Progenitor cell of endocrine pancreas (in vitro differentiated cells): ENCODE data around the gene TULP1. TPM values are rescaled to one million over a fixed set of nuclear protein-coding genes. Genes with fewer than 3 reads are reported as not detected.
"Not testable (repeated sequence)": the region's sequence is repeated elsewhere in the genome, so short reads cannot be mapped to it uniquely, and the experiment has no call there.

Experiments
- DNase-seq: peaks from one replicate; pipeline ENCODE4 v3.0.0; 2021; ENCODE audit warnings: low spot score; ENCODE audit not compliant: unreplicated experiment
- H3K27ac Mint-ChIP-seq: 2 replicates; pipeline ENCODE4 v1.8.0; 2021; ENCODE audit warnings: mild to moderate bottlenecking, moderate library complexity, mixed read lengths
- H3K27me3 Mint-ChIP-seq: 2 replicates; pipeline ENCODE4 v1.8.0; 2021; ENCODE audit warnings: mixed read lengths
- H3K36me3 Mint-ChIP-seq: 2 replicates; pipeline ENCODE4 v1.8.0; 2022; ENCODE audit warnings: mixed read lengths; ENCODE audit not compliant: insufficient read depth
- H3K4me1 Mint-ChIP-seq: 2 replicates; pipeline ENCODE4 v1.8.0; 2021; ENCODE audit warnings: low read depth, mixed read lengths
- H3K4me3 Mint-ChIP-seq: 2 replicates; pipeline ENCODE4 v1.8.0; 2021; ENCODE audit warnings: low read depth, mild to moderate bottlenecking, moderate library complexity, mixed read lengths
- H3K9me3 Mint-ChIP-seq: 2 replicates; pipeline ENCODE4 v1.8.0; 2021; ENCODE audit warnings: low read depth, mixed read lengths
- total RNA-seq: library from RNA; stranded (reverse); gene quantifications from 2 replicates; pipeline ENCODE4 v1.2.1, GENCODE V29; 2021
- TF ChIP-seq, protein P1 (sequence below): fragments of 200-600 bp; sonication (generic); IDR thresholded peaks from one replicate; pipeline ENCODE4 v1.5.0; 2021; ENCODE audit warnings: antibody characterized with exemption, mild to moderate bottlenecking; ENCODE audit not compliant: unreplicated experiment

Gene TULP1
- total RNA-seq, 1 donor from 2014 or later, result 0.22 TPM

- H3K4me3 Mint-ChIP-seq, result no peak overlapping the region
- no peak overlapping the region for H3K27ac Mint-ChIP-seq
- H3K9me3 Mint-ChIP-seq, result peaks cover 5% of the 10 kb centered on the region
- H3K36me3 Mint-ChIP-seq, result no peaks in the 10 kb centered on the region
- H3K4me1 Mint-ChIP-seq, result no peaks in the 10 kb centered on the region
- DNase-seq, result no peak
- TF ChIP-seq, protein P1, sequence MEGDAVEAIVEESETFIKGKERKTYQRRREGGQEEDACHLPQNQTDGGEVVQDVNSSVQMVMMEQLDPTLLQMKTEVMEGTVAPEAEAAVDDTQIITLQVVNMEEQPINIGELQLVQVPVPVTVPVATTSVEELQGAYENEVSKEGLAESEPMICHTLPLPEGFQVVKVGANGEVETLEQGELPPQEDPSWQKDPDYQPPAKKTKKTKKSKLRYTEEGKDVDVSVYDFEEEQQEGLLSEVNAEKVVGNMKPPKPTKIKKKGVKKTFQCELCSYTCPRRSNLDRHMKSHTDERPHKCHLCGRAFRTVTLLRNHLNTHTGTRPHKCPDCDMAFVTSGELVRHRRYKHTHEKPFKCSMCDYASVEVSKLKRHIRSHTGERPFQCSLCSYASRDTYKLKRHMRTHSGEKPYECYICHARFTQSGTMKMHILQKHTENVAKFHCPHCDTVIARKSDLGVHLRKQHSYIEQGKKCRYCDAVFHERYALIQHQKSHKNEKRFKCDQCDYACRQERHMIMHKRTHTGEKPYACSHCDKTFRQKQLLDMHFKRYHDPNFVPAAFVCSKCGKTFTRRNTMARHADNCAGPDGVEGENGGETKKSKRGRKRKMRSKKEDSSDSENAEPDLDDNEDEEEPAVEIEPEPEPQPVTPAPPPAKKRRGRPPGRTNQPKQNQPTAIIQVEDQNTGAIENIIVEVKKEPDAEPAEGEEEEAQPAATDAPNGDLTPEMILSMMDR, result no peak
- H3K27me3 Mint-ChIP-seq, result peaks cover 14% of the 10 kb centered on the region
Measured at GRCh38 chr6:35544769-35545361, 32.2 kb upstream of the TULP1 start.

- Mint-ChIP-seq H3K9me3 (peaks cover 5% of the 10 kb centered on the region), H3K27ac (no peak overlapping the region), H3K36me3 (no peaks in the 10 kb centered on the region), H3K27me3 (peaks cover 14% of the 10 kb centered on the region), H3K4me1 (no peaks in the 10 kb centered on the region), H3K4me3 (no peak overlapping the region)
- no peak for DNase-seq
- TF ChIP-seq, protein P1, result no peak
Measured at GRCh38 chr6:35543459-35544193, 30.9 kb upstream of the TULP1 start.

DNA sequence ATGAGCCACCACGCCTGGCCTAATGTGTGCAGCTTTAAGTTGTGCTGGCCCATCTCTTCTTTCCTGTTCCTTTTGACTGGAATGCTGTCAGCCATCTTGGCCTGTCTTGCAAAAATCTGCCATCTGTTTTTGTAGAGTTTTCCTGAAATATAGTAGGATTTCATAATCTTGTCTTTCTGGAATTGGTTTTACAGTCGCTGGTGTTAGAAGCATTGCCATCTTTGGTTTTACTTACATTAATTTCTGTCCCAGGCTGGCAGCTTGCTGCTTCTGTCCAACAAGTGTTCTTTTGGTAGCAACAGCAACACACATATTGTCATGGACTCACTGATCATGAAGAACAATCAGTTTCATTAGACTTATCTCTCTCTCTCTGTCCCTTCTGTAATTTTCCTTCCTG lies 29.1 kb upstream of the TULP1 start:
- Mint-ChIP-seq H3K27me3 (peaks cover 6% of the 10 kb centered on the region), H3K9me3 (peaks cover 5% of the 10 kb centered on the region)
- DNase-seq, result no peak

DNA sequence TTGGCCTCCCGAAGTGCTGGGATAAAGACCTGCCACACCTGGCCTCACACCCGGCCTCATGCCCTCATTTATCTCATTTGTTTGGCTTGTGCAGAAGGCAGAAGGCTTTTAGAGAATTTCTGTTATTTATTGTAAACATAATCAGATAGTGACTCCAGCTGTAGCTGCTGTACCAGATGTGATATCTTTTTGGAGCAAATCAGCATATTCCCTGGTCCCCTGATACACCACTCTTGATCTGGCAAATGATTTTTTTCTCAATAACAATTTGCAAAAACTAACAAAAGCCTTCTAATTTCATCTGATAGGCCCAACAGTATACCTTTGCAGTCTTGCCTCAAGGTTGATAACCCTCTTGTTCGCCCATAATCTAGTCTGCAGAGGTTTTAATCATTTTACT lies 26.5 kb upstream of the TULP1 start:
- Mint-ChIP-seq H3K36me3 (no peaks in the 10 kb centered on the region), H3K4me1 (peaks cover 2% of the 10 kb centered on the region), H3K9me3 (peaks cover 5% of the 10 kb centered on the region), H3K27ac (no peak overlapping the region), H3K27me3 (peaks cover 6% of the 10 kb centered on the region), H3K4me3 (no peak overlapping the region)
- DNase-seq, result no peak
- TF ChIP-seq, protein P1, result no peak

More for the DNA sequence above, 29.1 kb upstream of the TULP1 start:
- no peak overlapping the region for H3K4me3 Mint-ChIP-seq
- H3K4me1 Mint-ChIP-seq, result no peaks in the 10 kb centered on the region
- no peaks in the 10 kb centered on the region for H3K36me3 Mint-ChIP-seq
- no peak overlapping the region for H3K27ac Mint-ChIP-seq
- TF ChIP-seq, protein P1, result no peak

DNA sequence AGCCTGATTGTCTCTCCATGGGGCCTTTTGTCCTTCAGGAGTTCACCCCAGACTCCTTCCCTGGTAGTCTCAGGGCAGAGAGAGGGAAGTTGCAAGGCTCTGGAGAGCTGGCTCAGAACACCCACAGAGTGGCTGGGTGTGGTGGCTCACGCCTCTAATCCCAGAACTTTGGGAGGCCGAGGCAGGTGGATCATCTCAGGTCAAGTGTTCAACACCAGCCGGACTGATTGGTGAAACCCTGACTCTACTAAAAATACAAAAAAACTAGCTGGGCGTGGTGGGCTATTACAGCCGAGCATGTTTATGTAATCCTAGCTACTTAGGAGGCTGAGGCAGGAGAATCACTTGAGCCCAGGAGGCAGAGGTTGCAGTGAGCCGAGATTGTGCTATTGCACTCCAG lies 23.2 kb upstream of the TULP1 start:
- not testable (repeated sequence) for H3K9me3 Mint-ChIP-seq, DNase-seq, H3K36me3 Mint-ChIP-seq, H3K4me1 Mint-ChIP-seq, H3K27ac Mint-ChIP-seq, H3K4me3 Mint-ChIP-seq, H3K27me3 Mint-ChIP-seq
